CD14-positive monocyte (primary cell): ENCODE results near the gene CD3D. TPM values are rescaled to one million over a fixed set of nuclear protein-coding genes. Genes with fewer than 3 reads are reported as not detected.

ENCODE experiments used
- DNase-seq, 3 donors: peaks; one replicate each; pipeline ENCODE4 v3.0.0-alpha.2; 2011 to 2022
- H2AFZ ChIP-seq: 2 replicates; pipeline ENCODE4 v1.6.0; 2012; ENCODE audit warnings: mild to moderate bottlenecking, low read depth, low read length, inconsistent platforms; ENCODE audit not compliant: insufficient read depth, poor library complexity, severe bottlenecking
- H3K27ac ChIP-seq, 2 donors: 1 replicate in 1 of 2; 2 replicates in 1 of 2; pipeline ENCODE4 v1.5.1; 2012 to 2013; ENCODE audit warnings: low read length in 2 of 2, control low read depth in 1 of 2, inconsistent platforms in 1 of 2, low read depth in 1 of 2, mild to moderate bottlenecking in 1 of 2
- H3K27me3 ChIP-seq, 2 donors: one replicate each; pipeline versions ENCODE4 v1.6.0 to v1.6.1; 2011 to 2013; ENCODE audit warnings: low read length in 2 of 2; ENCODE audit not compliant: control insufficient read depth in 2 of 2, insufficient read depth in 2 of 2
- H3K36me3 ChIP-seq, 2 donors: replicated peaks in 1 of 2; 1 replicate in 1 of 2; 2 replicates in 1 of 2; pipeline versions ENCODE4 v1.5.1 to v1.6.1; 2012 to 2013; ENCODE audit warnings: low read length in 2 of 2, control low read depth in 1 of 2, inconsistent platforms in 1 of 2, mild to moderate bottlenecking in 1 of 2; ENCODE audit not compliant: insufficient read depth in 2 of 2, control insufficient read depth in 1 of 2
- H3K4me1 ChIP-seq, 2 donors: 1 replicate in 1 of 2; 2 replicates in 1 of 2; pipeline versions ENCODE4 v1.5.1 to v1.6.1; 2012 to 2013; ENCODE audit warnings: low read length in 2 of 2, control low read depth in 1 of 2, inconsistent platforms in 1 of 2, mild to moderate bottlenecking in 1 of 2, moderate library complexity in 1 of 2; ENCODE audit not compliant: insufficient read depth in 2 of 2, control insufficient read depth in 1 of 2
- H3K4me2 ChIP-seq: replicated peaks from 2 replicates; pipeline ENCODE3; 2012; ENCODE audit warnings: low read length, moderate library complexity, mild to moderate bottlenecking; ENCODE audit not compliant: poor library complexity, severe bottlenecking; ENCODE audit errors: extremely low read depth
- H3K4me3 ChIP-seq, 3 experiments: fragments of 200-600 bp in 1 of 3; sonication (generic) in 1 of 3; replicated peaks in 1 of 3; 1 replicate in 2 of 3; 2 replicates in 1 of 3; pipeline ENCODE4 v1.5.1; 2011 to 2013; ENCODE audit warnings: low read length in 3 of 3, mild to moderate bottlenecking in 3 of 3, control low read depth in 2 of 3, low read depth in 2 of 3, inconsistent platforms in 1 of 3, moderate library complexity in 1 of 3
- H3K79me2 ChIP-seq: 2 replicates; pipeline ENCODE4 v1.6.0; 2012; ENCODE audit warnings: mild to moderate bottlenecking, control low read depth, inconsistent platforms, low read length, moderate library complexity; ENCODE audit not compliant: insufficient read depth
- H3K9ac ChIP-seq: 2 replicates; pipeline ENCODE4 v1.6.0; 2017; ENCODE audit warnings: low read length, mild to moderate bottlenecking; ENCODE audit not compliant: insufficient read depth, poor library complexity, severe bottlenecking
- H3K9me3 ChIP-seq, 2 donors: replicated peaks in 1 of 2; 1 replicate in 1 of 2; 2 replicates in 1 of 2; pipeline versions ENCODE4 v1.5.1 to v1.6.1; 2012 to 2013; ENCODE audit warnings: low read length in 2 of 2, control low read depth in 1 of 2; ENCODE audit not compliant: control insufficient read depth in 1 of 2, insufficient read depth in 1 of 2
- H4K20me1 ChIP-seq: 2 replicates; pipeline ENCODE4 v1.6.0; 2012; ENCODE audit warnings: mild to moderate bottlenecking, low read length, control low read depth, moderate library complexity; ENCODE audit not compliant: insufficient read depth
- H3K27ac Mint-ChIP-seq, 7 donors: one replicate each; pipeline ENCODE4 v1.8.0; 2020; ENCODE audit warnings: mild to moderate bottlenecking in 7 of 7, mixed read lengths in 7 of 7, moderate library complexity in 6 of 7, inconsistent platforms in 2 of 7
- H3K27me3 Mint-ChIP-seq, 3 donors: one replicate each; pipeline ENCODE4 v1.8.0; 2021 to 2022; ENCODE audit warnings: low read depth in 3 of 3, mild to moderate bottlenecking in 3 of 3, mixed read lengths in 3 of 3, moderate library complexity in 3 of 3, inconsistent platforms in 1 of 3
- H3K36me3 Mint-ChIP-seq, 2 donors: one replicate each; pipeline ENCODE4 v1.8.0; 2020; ENCODE audit warnings: mixed read lengths in 2 of 2, inconsistent platforms in 1 of 2, mild to moderate bottlenecking in 1 of 2
- H3K4me1 Mint-ChIP-seq: one replicate; pipeline ENCODE4 v1.8.0; 2020; ENCODE audit warnings: mild to moderate bottlenecking, mixed read lengths
- H3K4me3 Mint-ChIP-seq, 2 donors: one replicate each; pipeline ENCODE4 v1.8.0; 2020; ENCODE audit warnings: mild to moderate bottlenecking in 2 of 2, mixed read lengths in 2 of 2, moderate library complexity in 1 of 2
- H3K9me3 Mint-ChIP-seq, 7 donors: one replicate each; pipeline ENCODE4 v1.8.0; 2020 to 2022; ENCODE audit warnings: mixed read lengths in 7 of 7, mild to moderate bottlenecking in 6 of 7, moderate library complexity in 6 of 7, inconsistent platforms in 2 of 7
- CTCF ChIP-seq: fragments of 200-600 bp; IDR thresholded peaks from one replicate; pipeline ENCODE4 v1.8.0; 2022; ENCODE audit warnings: antibody characterized with exemption, mild to moderate bottlenecking
- WGBS: methylation state at CpG from one replicate; pipeline ENCODE4 v1.1.5; 2013; ENCODE audit warnings: missing lambda C conversion rate; ENCODE audit not compliant: insufficient coverage; 5-methylcytosine and 5-hydroxymethylcytosine counted together
- intact Hi-C, 2 donors: fragments of 100-400 bp; cut with micrococcal nuclease; formaldehyde crosslinking; loops; one replicate each; pipeline versions ENCODE4 v1.15.0 to v1.15.1; 2023
- polyA plus RNA-seq, 3 donors: library from polyadenylated mRNA; depleted of rRNA in 1 of 3; unstranded in 2 of 3; stranded (reverse) in 1 of 3; fragments of 300-500 nt in 2 of 3; fragments of >200 nt in 1 of 3; fragmentation: Illumina TruSeq in 2 of 3; gene quantifications; 1 replicate in 2 of 3; 2 replicates in 1 of 3; pipeline ENCODE4 v1.2.3, GENCODE V29; 2012 to 2021

The CD3D gene
- polyA plus RNA-seq, 3 donors, result 2.2 to 3.1 TPM; not detected in 1

GRCh38 chr11:118306556-118306955 lies 35.9 kb downstream of the CD3D start:
- H3K9me3 Mint-ChIP-seq, result peaks cover 0 to 3% (median 0%) of the 10 kb centered on the region in 7 donors
- no peak overlapping the region for H3K4me3 ChIP-seq
- no peaks in the 10 kb centered on the region for H4K20me1 ChIP-seq
- no peaks in the 10 kb centered on the region for H3K27me3 ChIP-seq
- peaks cover 5% of the 10 kb centered on the region for H3K4me1 Mint-ChIP-seq
- H3K36me3 Mint-ChIP-seq, result no peaks in the 10 kb centered on the region
- intact Hi-C loops, result no loop called here
- no peak overlapping the region for H3K4me3 Mint-ChIP-seq
- no peaks in the 10 kb centered on the region for H3K4me1 ChIP-seq
- H3K27me3 Mint-ChIP-seq, result peaks cover 2 to 12% (median 3%) of the 10 kb centered on the region in 3 donors
- H3K9me3 ChIP-seq, result no peaks in the 10 kb centered on the region
- no peak overlapping the region for H3K27ac ChIP-seq
- no peak overlapping the region for H3K9ac ChIP-seq
- no CpG with 5 or more reads among the region's 2 CpGs for WGBS
- H3K4me2 ChIP-seq, result no peak overlapping the region
- no peak overlapping the region for H3K27ac Mint-ChIP-seq
- H3K36me3 ChIP-seq, result no peaks in the 10 kb centered on the region
- no peak for DNase-seq
- H3K79me2 ChIP-seq, result no peaks in the 10 kb centered on the region
- no peak overlapping the region for H2AFZ ChIP-seq
- TF ChIP-seq CTCF, result no peak

GRCh38 chr11:118305726-118306125 lies 36.8 kb downstream of the CD3D start:
- no peaks in the 10 kb centered on the region for H3K27me3 ChIP-seq
- H3K27ac ChIP-seq, result no peak overlapping the region
- no peak for TF ChIP-seq CTCF
- 72% methylated on average over 8 of the region's 8 CpGs for WGBS
- Mint-ChIP-seq H3K9me3 (peaks cover 0 to 3% (median 0%) of the 10 kb centered on the region in 7 donors), H3K27me3 (peaks cover 2 to 12% (median 3%) of the 10 kb centered on the region in 3 donors), H3K4me3 (no peak overlapping the region), H3K4me1 (peaks cover 5% of the 10 kb centered on the region), H3K27ac (no peak overlapping the region), H3K36me3 (no peaks in the 10 kb centered on the region)
- no peaks in the 10 kb centered on the region for H4K20me1 ChIP-seq
- no peak overlapping the region for H3K4me2 ChIP-seq
- H2AFZ ChIP-seq, result no peak overlapping the region
- DNase-seq, result no peak
- no peaks in the 10 kb centered on the region for H3K79me2 ChIP-seq
- H3K36me3 ChIP-seq, result no peaks in the 10 kb centered on the region
- intact Hi-C loops, result no loop called here
- H3K9me3 ChIP-seq, result no peaks in the 10 kb centered on the region
- no peak overlapping the region for H3K9ac ChIP-seq
- H3K4me1 ChIP-seq, result no peaks in the 10 kb centered on the region
- no peak overlapping the region for H3K4me3 ChIP-seq
